LHCN-M2 (cell line): ENCODE results near the gene MOCS1. TPM values are rescaled to one million over a fixed set of nuclear protein-coding genes. Genes with fewer than 3 reads are reported as not detected.

Source experiments
- DNase-seq: peaks from one replicate; pipeline ENCODE4 v3.0.0-alpha.2; 2012; ENCODE audit warnings: low read depth
- total RNA-seq: library from RNA; depleted of rRNA; stranded (reverse); fragments of >200 nt; gene quantifications from 2 replicates; pipeline ENCODE4 v1.2.3, GENCODE V29; 2014; rRNA removed

The MOCS1 gene
- total RNA-seq, 1 experiment from 2014 or later, result 13.9 TPM

- DNase-seq, result no peak
Observed at GRCh38 chr6:39876826-39877225, 57.4 kb downstream of the MOCS1 start.

GRCh38 chr6:39876111-39876510, 58.2 kb downstream of the MOCS1 start:
- no peak for DNase-seq

GRCh38 chr6:39873439-39873838, 60.8 kb downstream of the MOCS1 start:
- no peak for DNase-seq

- DNase-seq, result no peak
Observed at GRCh38 chr6:39870950-39871349, 63.3 kb downstream of the MOCS1 start.

- DNase-seq, result no peak
Observed at GRCh38 chr6:39867592-39867991, 66.7 kb downstream of the MOCS1 start.

- DNase-seq, result peak; percentile 75
Observed at GRCh38 chr6:39865011-39865888, 69.0 kb downstream of the MOCS1 start.

- no peak for DNase-seq
Observed at GRCh38 chr6:39861663-39862062, 72.6 kb downstream of the MOCS1 start.

- DNase-seq, result no peak
Observed at GRCh38 chr6:39859025-39859424, 75.2 kb downstream of the MOCS1 start.

GRCh38 chr6:39855356-39855995, 78.8 kb downstream of the MOCS1 start:
- DNase-seq, result peak; percentile 83

Other genes starting within 250 kb of the MOCS1 start
- not detected in 2 replicates for gene KIF6, start 209.1 kb downstream of the MOCS1 start, total RNA-seq
- gene DAAM2, start 142.1 kb downstream of the MOCS1 start, total RNA-seq, result 58.7 and 109 TPM in 2 replicates